WERI-Rb-1 (cell line): ENCODE measurements around the gene NT5DC1.

Experiments
- DNase-seq: peaks from one replicate; pipeline ENCODE4 v3.0.0-alpha.2; 2020
- H3K27ac ChIP-seq: fragments of 250-450 bp; sonication (Bioruptor Pico); 2 replicates; pipeline ENCODE4 v1.5.1; 2020; ENCODE audit warnings: mild to moderate bottlenecking, moderate library complexity
- H3K27me3 ChIP-seq: fragments of 250-450 bp; sonication (Bioruptor Pico); 2 replicates; pipeline ENCODE4 v1.5.1; 2021; ENCODE audit warnings: mild to moderate bottlenecking, low read depth, moderate library complexity; ENCODE audit not compliant: insufficient read depth, severe bottlenecking
- H3K36me3 ChIP-seq: fragments of 250-450 bp; sonication (Bioruptor Pico); 2 replicates; pipeline ENCODE4 v1.5.1; 2020; ENCODE audit warnings: mild to moderate bottlenecking, moderate library complexity
- H3K4me3 ChIP-seq: 2 replicates; pipeline ENCODE4 v1.5.1; 2011; ENCODE audit warnings: low read depth, mild to moderate bottlenecking, control low read depth, low read length
- H3K9me3 ChIP-seq: fragments of 250-450 bp; sonication (Bioruptor Pico); 2 replicates; pipeline ENCODE4 v1.5.1; 2021; ENCODE audit warnings: mild to moderate bottlenecking, moderate library complexity; ENCODE audit not compliant: severe bottlenecking
- TF ChIP-seq, protein P1 (sequence below): IDR thresholded peaks from 2 replicates; pipeline ENCODE4 v1.5.1; 2011; ENCODE audit warnings: low read depth, mild to moderate bottlenecking, control low read depth, inconsistent platforms, low read length

NT5DC1 gene

GRCh38 chr6:116070616-116071389 is 29.9 kb upstream of the NT5DC1 start:
- no peak for DNase-seq
- no peaks in the 10 kb centered on the region for H3K27me3 ChIP-seq

DNA sequence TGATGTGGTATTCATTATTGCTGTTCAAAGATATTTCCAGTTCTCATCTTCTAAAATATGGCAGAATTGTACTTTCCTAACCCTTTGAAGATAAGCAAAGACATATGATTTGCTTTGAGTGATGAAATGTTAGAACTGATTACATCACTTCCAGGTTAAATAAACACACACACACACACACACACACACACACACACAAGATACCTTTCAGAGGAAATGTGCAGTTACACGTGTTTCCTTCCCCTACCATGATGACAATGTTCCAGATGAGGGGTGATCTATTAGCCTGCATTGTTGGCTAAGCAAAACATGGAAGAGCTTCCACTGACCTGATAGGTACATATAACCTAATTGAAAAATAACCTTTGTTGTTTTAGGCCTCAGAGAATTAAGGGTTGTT is 28.3 kb upstream of the NT5DC1 start:
- TF ChIP-seq, protein P1, sequence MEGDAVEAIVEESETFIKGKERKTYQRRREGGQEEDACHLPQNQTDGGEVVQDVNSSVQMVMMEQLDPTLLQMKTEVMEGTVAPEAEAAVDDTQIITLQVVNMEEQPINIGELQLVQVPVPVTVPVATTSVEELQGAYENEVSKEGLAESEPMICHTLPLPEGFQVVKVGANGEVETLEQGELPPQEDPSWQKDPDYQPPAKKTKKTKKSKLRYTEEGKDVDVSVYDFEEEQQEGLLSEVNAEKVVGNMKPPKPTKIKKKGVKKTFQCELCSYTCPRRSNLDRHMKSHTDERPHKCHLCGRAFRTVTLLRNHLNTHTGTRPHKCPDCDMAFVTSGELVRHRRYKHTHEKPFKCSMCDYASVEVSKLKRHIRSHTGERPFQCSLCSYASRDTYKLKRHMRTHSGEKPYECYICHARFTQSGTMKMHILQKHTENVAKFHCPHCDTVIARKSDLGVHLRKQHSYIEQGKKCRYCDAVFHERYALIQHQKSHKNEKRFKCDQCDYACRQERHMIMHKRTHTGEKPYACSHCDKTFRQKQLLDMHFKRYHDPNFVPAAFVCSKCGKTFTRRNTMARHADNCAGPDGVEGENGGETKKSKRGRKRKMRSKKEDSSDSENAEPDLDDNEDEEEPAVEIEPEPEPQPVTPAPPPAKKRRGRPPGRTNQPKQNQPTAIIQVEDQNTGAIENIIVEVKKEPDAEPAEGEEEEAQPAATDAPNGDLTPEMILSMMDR, result no peak
- H3K36me3 ChIP-seq, result no peaks in the 10 kb centered on the region
- no peak overlapping the region for H3K27ac ChIP-seq
- no peaks in the 10 kb centered on the region for H3K9me3 ChIP-seq
- no peak overlapping the region for H3K4me3 ChIP-seq
- DNase-seq, result no peak
- no peaks in the 10 kb centered on the region for H3K27me3 ChIP-seq

More at GRCh38 chr6:116070616-116071389, 29.9 kb upstream of the NT5DC1 start:
- Histone ChIP-seq H3K36me3 (no peaks in the 10 kb centered on the region), H3K27ac (no peak overlapping the region), H3K4me3 (no peak overlapping the region), H3K9me3 (no peaks in the 10 kb centered on the region)
- TF ChIP-seq, protein P1, result no peak

DNA sequence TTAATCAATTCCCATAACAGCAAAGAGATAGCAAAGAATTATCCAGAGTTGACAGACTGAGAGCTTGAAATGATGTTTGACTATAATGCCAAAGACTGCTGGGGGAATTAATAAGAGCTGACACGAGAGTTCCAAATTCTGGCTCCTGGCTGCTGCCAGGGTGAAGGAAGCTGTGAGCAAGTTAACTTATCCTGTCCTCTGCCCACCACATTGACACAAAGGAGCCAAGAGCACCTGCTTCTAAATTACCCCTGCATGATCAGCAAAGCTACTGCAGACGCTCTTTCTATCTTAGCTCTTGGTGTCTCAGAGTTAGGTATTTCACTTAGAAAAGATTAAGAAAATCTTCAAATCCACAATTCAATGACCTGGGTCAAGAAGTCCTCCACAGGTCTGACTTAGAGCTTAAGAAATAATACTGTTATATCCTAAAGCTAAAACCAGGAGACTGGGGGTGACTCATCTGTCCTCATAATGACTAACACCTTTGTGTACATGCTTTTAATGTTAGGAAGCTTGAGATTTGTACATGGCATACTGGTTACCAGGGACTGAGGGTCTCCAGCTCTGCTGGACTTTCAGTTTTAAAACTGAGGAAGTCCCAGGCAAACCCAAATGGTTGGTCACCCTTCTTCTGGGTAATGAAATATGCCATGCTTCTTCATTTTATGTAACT is 26.8 kb upstream of the NT5DC1 start:
- no peak overlapping the region for H3K27ac ChIP-seq
- H3K4me3 ChIP-seq, result no peak overlapping the region
- no peaks in the 10 kb centered on the region for H3K36me3 ChIP-seq
- TF ChIP-seq, protein P1, result no peak
- no peaks in the 10 kb centered on the region for H3K9me3 ChIP-seq
- no peak for DNase-seq
- no peaks in the 10 kb centered on the region for H3K27me3 ChIP-seq

DNA sequence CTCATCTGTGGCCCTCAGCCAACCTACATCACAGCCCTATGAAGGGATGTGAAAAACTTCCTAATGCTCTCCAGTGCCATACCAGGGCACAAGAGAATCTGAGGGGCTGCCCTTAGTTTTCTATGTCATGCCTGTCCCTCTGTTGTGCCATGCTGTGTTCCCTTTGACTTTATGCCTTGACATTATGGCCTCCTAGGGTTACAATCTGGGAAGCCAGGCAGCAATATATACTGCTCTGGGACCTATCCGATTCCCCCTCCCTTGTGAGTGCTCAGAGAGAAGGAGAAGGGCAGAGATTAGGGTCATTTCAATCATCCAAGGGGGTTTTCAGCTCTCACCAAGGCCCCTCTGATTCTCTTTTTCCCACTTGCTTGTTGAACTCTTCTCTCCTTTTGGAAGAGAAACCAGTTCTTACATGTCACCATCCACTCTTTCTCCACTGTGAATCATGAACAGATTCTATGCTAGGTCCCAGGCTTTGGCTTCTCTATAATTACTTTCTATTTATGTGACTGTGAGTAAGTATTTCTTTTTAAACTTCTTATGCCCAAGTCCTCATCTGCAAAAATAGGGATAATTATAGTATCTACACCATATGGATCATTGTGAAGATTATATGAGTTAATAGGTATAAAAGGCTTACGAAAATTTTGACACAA is 25.8 kb upstream of the NT5DC1 start:
- Histone ChIP-seq H3K36me3 (no peaks in the 10 kb centered on the region), H3K27ac (no peak overlapping the region), H3K27me3 (no peaks in the 10 kb centered on the region), H3K9me3 (no peaks in the 10 kb centered on the region), H3K4me3 (no peak overlapping the region)
- TF ChIP-seq, protein P1, result no peak
- DNase-seq, result no peak

GRCh38 chr6:116078522-116078921 is 22.1 kb upstream of the NT5DC1 start:
- H3K27me3 ChIP-seq, result no peaks in the 10 kb centered on the region
- no peaks in the 10 kb centered on the region for H3K36me3 ChIP-seq
- DNase-seq, result no peak
- no peaks in the 10 kb centered on the region for H3K9me3 ChIP-seq
- TF ChIP-seq, protein P1, result no peak
- no peak overlapping the region for H3K4me3 ChIP-seq
- H3K27ac ChIP-seq, result no peak overlapping the region
